BE2C (cell line): ENCODE results near the gene GSS.

Source experiments
- DNase-seq: peaks from one replicate; pipeline ENCODE4 v3.0.0-alpha.2; 2020
- H3K27me3 ChIP-seq: fragments of 250-450 bp; sonication (Bioruptor Pico); 2 replicates; pipeline ENCODE4 v1.5.1; 2020; ENCODE audit warnings: mild to moderate bottlenecking
- H3K36me3 ChIP-seq: fragments of 250-450 bp; sonication (Bioruptor Pico); 2 replicates; pipeline ENCODE4 v1.5.1; 2020; ENCODE audit warnings: mild to moderate bottlenecking
- H3K4me1 ChIP-seq: fragments of 250-450 bp; sonication (Bioruptor Pico); 2 replicates; pipeline ENCODE4 v1.5.1; 2020
- H3K4me3 ChIP-seq: 2 replicates; pipeline ENCODE4 v1.5.1; 2011; ENCODE audit warnings: low read depth, low read length
- H3K9me3 ChIP-seq: fragments of 250-450 bp; sonication (Bioruptor Pico); 2 replicates; pipeline ENCODE4 v1.5.1; 2020
- CTCF ChIP-seq: IDR thresholded peaks from 2 replicates; pipeline ENCODE4 v1.5.1; 2012; ENCODE audit warnings: mild to moderate bottlenecking, low read depth, low read length

The GSS gene

GRCh38 chr20:34954904-34955230 is 739 bp downstream of the GSS start:
- Histone ChIP-seq H3K9me3 (no peaks in the 10 kb centered on the region), H3K4me1 (peaks cover 4% of the 10 kb centered on the region), H3K4me3 (peak overlapping the region; percentile 67), H3K36me3 (no peaks in the 10 kb centered on the region; the same call in 1 of the 2 replicates), H3K27me3 (no peaks in the 10 kb centered on the region)
- peak; percentile 59 for DNase-seq
- no peak for TF ChIP-seq CTCF

GRCh38 chr20:34953960-34954359 is 1.6 kb downstream of the GSS start:
- no peak for DNase-seq
- no peak for TF ChIP-seq CTCF
- Histone ChIP-seq H3K4me1 (peaks cover 4% of the 10 kb centered on the region), H3K27me3 (no peaks in the 10 kb centered on the region), H3K9me3 (no peaks in the 10 kb centered on the region), H3K36me3 (no peaks in the 10 kb centered on the region; the same call in 1 of the 2 replicates), H3K4me3 (no peak overlapping the region)

- Histone ChIP-seq H3K4me3 (no peak overlapping the region), H3K9me3 (no peaks in the 10 kb centered on the region), H3K4me1 (peaks cover 4% of the 10 kb centered on the region), H3K36me3 (no peaks in the 10 kb centered on the region; the same call in 1 of the 2 replicates), H3K27me3 (no peaks in the 10 kb centered on the region)
- TF ChIP-seq CTCF = no peak
- DNase-seq = no peak
Observed at GRCh38 chr20:34952671-34953070, 2.9 kb downstream of the GSS start.

- Histone ChIP-seq H3K9me3 (no peaks in the 10 kb centered on the region), H3K4me3 (no peak overlapping the region), H3K4me1 (peaks cover 4% of the 10 kb centered on the region), H3K27me3 (no peaks in the 10 kb centered on the region), H3K36me3 (no peaks in the 10 kb centered on the region; the same call in 1 of the 2 replicates)
- no peak for TF ChIP-seq CTCF
- DNase-seq = no peak
Observed at GRCh38 chr20:34951652-34952051, 4.0 kb downstream of the GSS start.

GRCh38 chr20:34951252-34951651 is 4.4 kb downstream of the GSS start:
- H3K4me1 ChIP-seq = peaks cover 4% of the 10 kb centered on the region
- no peak for TF ChIP-seq CTCF
- H3K36me3 ChIP-seq = no peaks in the 10 kb centered on the region; the same call in 1 of the 2 replicates
- no peak overlapping the region for H3K4me3 ChIP-seq
- no peak for DNase-seq
- no peaks in the 10 kb centered on the region for H3K9me3 ChIP-seq
- H3K27me3 ChIP-seq = no peaks in the 10 kb centered on the region

GRCh38 chr20:34949120-34949519 is 6.5 kb downstream of the GSS start:
- peaks cover 6% of the 10 kb centered on the region for H3K36me3 ChIP-seq
- H3K4me1 ChIP-seq = no peaks in the 10 kb centered on the region
- TF ChIP-seq CTCF = no peak
- no peak for DNase-seq
- H3K4me3 ChIP-seq = no peak overlapping the region
- no peaks in the 10 kb centered on the region for H3K27me3 ChIP-seq
- no peaks in the 10 kb centered on the region for H3K9me3 ChIP-seq
